HCEC 1CT (cell line): ENCODE measurements around the gene FLNB.

ENCODE experiments used
- DNase-seq: peaks from one replicate; pipeline ENCODE4 v3.0.0-alpha.2; 2017

The FLNB gene

GRCh38 chr3:58008141-58009025 is at the start of gene FLNB:
FLNB (plus strand) TSS chr3:58008422; CDS start chr3:58008565, 143 bp downstream.
- peak; percentile 68 for DNase-seq

GRCh38 chr3:57958642-57959422 is 49.4 kb upstream of the FLNB start:
- DNase-seq, result peak; percentile 47

- DNase-seq, result peak; percentile 49
Observed at GRCh38 chr3:57959423-57960173, 48.6 kb upstream of the FLNB start.

GRCh38 chr3:57960174-57960505 is 48.1 kb upstream of the FLNB start:
- no peak for DNase-seq

- no peak for DNase-seq
Observed at GRCh38 chr3:57961177-57961827, 46.9 kb upstream of the FLNB start.

GRCh38 chr3:57961828-57962447 is 46.3 kb upstream of the FLNB start:
- DNase-seq, result peak; percentile 67

GRCh38 chr3:57962448-57962834 is 45.8 kb upstream of the FLNB start:
- DNase-seq, result no peak

GRCh38 chr3:57963811-57964346 is 44.3 kb upstream of the FLNB start:
- no peak for DNase-seq

GRCh38 chr3:57966829-57967228 is 41.4 kb upstream of the FLNB start:
- DNase-seq, result no peak

GRCh38 chr3:57967590-57967989 is 40.6 kb upstream of the FLNB start:
- no peak for DNase-seq

- no peak for DNase-seq
Observed at GRCh38 chr3:57968501-57968900, 39.7 kb upstream of the FLNB start.

GRCh38 chr3:57971975-57972374 is 36.2 kb upstream of the FLNB start:
- no peak for DNase-seq

GRCh38 chr3:57972531-57973111 is 35.6 kb upstream of the FLNB start:
- DNase-seq, result no peak

- no peak for DNase-seq
Observed at GRCh38 chr3:57973715-57974477, 34.3 kb upstream of the FLNB start.

GRCh38 chr3:57974796-57975388 is 33.3 kb upstream of the FLNB start:
- peak; percentile 97 for DNase-seq

GRCh38 chr3:57977818-57978235 is 30.4 kb upstream of the FLNB start:
- no peak for DNase-seq

- DNase-seq, result peak; percentile 28
Observed at GRCh38 chr3:57978316-57978715, 29.9 kb upstream of the FLNB start.

- no peak for DNase-seq
Observed at GRCh38 chr3:57980416-57980815, 27.8 kb upstream of the FLNB start.

- DNase-seq, result peak; percentile 19
Observed at GRCh38 chr3:57981483-57982087, 26.6 kb upstream of the FLNB start.
